HL-60/S4 treated with phorbol 12-myristate 13-acetate at 8.2 ng/mL for 4 days and 3 days (cell line): Measurements from ENCODE around the gene ATF4.

Source experiments
- in situ Hi-C: fragments of 300-500 bp; cut with MboI; formaldehyde crosslinking; loops from 2 replicates; pipeline ENCODE4 v1.15.0; 2022; ENCODE audit warnings: low sequenced_read_pairs

Gene ATF4

GRCh38 chr22:39520226-39521105 is at the start of gene ATF4:
ATF4 (plus strand) TSS chr22:39520562; CDS start chr22:39521446, 884 bp downstream.
- in situ Hi-C loops: no loop called here

GRCh38 chr22:39471381-39472141 is 48.8 kb upstream of the ATF4 start:
- in situ Hi-C loops: no loop called here

- in situ Hi-C loops: no loop called here
These were observed 47.5 kb upstream of the ATF4 start for GRCh38 chr22:39472570-39473556.

- in situ Hi-C loops: no loop called here
These were observed 46.5 kb upstream of the ATF4 start for GRCh38 chr22:39473851-39474250.

- in situ Hi-C loops: no loop called here
These were observed 45.8 kb upstream of the ATF4 start for GRCh38 chr22:39474351-39475111.

GRCh38 chr22:39475337-39475736 is 45.0 kb upstream of the ATF4 start:
- in situ Hi-C loops: no loop called here

GRCh38 chr22:39475902-39476301 is 44.5 kb upstream of the ATF4 start:
- in situ Hi-C loops: no loop called here

- in situ Hi-C loops: no loop called here
These were observed 43.7 kb upstream of the ATF4 start for GRCh38 chr22:39476664-39477063.

GRCh38 chr22:39477542-39477941 is 42.8 kb upstream of the ATF4 start:
- in situ Hi-C loops: no loop called here

- in situ Hi-C loops: no loop called here
These were observed 41.9 kb upstream of the ATF4 start for GRCh38 chr22:39478441-39478850.

GRCh38 chr22:39479254-39479653 is 41.1 kb upstream of the ATF4 start:
- in situ Hi-C loops: no loop called here

- in situ Hi-C loops: no loop called here
These were observed 39.8 kb upstream of the ATF4 start for GRCh38 chr22:39480557-39480956.

- in situ Hi-C loops: no loop called here
These were observed 39.3 kb upstream of the ATF4 start for GRCh38 chr22:39481054-39481453.

- in situ Hi-C loops: no loop called here
These were observed 38.8 kb upstream of the ATF4 start for GRCh38 chr22:39481595-39481994.

- in situ Hi-C loops: no loop called here
These were observed 37.6 kb upstream of the ATF4 start for GRCh38 chr22:39482768-39483167.

- in situ Hi-C loops: no loop called here
These were observed 33.2 kb upstream of the ATF4 start for GRCh38 chr22:39486951-39487825.

GRCh38 chr22:39487826-39488520 is 32.4 kb upstream of the ATF4 start:
- in situ Hi-C loops: no loop called here

- in situ Hi-C loops: no loop called here
These were observed 31.7 kb upstream of the ATF4 start for GRCh38 chr22:39488563-39489083.
